ENCODE results near the gene HOXB6.

Gene HOXB6

DNA sequence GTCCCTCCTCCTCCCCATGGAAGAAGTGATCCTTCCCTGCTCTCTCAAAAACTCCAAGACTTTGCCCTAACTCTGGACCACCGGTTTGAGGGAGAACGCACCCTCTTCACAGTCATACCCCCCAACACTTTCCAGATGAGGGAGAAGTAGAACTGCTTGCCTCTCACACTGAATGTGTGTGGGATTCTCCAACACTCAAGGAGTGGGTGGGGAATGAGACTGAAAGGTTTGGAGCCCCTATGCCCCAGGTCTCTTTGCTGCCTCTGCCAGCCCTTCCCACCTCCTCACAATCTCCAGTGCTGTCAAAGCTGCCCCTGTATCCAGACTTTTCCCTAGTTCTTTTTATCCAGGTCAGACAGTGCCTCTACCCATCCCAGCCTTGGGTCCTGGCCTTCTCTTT is 38.1 kb downstream of the HOXB6 start:
- DNase-seq, result no peak

GRCh38 chr17:48565925-48566710 is 38.7 kb downstream of the HOXB6 start:
- no peak for DNase-seq

DNA sequence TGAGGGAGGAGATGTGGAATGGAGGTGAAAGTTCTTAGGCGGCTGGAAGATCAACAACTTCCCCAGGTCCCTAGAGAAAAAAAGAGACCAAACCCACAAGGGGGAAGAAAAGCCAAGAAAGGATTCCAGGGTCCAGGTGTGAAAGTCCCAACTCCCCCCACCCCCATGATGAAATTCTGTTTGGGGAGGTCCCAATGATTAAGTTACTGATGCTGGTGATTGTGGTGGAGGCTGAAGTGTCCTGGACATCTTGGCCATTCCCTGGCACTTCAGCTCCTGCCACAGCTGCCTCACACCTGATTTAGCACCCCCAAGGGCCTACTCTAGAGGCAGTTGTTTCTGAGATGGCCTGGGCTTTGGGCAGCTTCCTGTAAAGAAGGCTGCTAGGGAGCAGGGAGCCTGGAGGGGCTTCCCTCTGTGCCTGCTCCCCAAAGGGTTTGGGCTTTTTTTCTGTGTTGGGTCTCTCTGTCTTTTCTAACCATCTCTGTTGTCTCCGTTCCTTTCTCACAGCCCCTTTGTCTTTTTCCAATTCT is 39.7 kb downstream of the HOXB6 start:
- DNase-seq, result no peak

- DNase-seq, result no peak
These were observed 40.4 kb downstream of the HOXB6 start for GRCh38 chr17:48564188-48565021.

- no peak for DNase-seq
These were observed 41.0 kb downstream of the HOXB6 start for GRCh38 chr17:48563867-48564187.

- DNase-seq, result peak; percentile 69
These were observed 41.4 kb downstream of the HOXB6 start for GRCh38 chr17:48563385-48563838.

- DNase-seq, result no peak
These were observed 41.9 kb downstream of the HOXB6 start for GRCh38 chr17:48562934-48563333.

DNA sequence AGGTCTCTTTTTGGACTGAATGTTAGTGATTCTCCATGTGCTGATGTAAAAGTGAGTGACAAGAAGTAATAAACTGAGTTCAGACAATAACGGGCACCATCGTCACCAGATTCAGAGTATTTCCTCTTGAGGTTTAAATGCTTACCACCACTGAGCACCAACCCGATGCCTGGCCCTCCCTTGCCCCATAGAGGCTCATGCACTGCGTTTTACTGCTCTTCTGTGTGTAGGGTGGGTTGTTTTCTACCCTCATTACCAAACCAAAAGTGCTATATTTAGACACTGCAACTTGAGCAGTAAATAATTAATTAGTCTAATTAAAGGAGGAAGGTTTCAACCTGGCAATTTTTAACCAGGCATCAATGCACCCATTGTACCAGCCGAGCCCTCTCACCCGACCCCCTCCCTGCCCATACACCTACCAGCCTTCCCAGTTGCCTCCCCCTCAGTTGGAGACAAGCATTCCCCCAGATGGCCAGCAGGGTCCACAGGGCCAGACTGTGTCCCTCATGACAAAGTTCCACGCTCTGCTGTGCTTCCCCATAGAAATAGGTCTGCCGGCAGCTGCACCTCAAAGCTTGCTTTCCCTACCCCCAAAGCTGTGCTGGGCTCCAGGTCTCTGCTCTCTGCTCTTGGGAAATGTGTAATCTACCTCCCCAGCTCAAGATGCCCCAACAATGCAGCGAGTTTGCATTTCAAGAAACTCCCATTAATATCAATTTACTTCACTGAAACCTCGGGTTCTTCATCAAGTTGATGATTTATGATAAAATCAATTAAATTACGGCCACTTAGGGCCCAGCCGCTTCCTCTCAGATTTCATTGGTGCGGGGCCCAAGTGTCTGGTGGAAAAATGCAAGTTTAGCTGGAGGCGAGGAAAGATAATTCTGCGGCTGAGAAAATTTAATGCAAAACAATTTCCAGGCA is 42.6 kb downstream of the HOXB6 start:
- no peak for DNase-seq

- no peak for DNase-seq
These were observed 44.7 kb downstream of the HOXB6 start for GRCh38 chr17:48559840-48560817.

- DNase-seq, result no peak
These were observed 45.5 kb downstream of the HOXB6 start for GRCh38 chr17:48559122-48559839.

GRCh38 chr17:48558831-48559121 is 46.0 kb downstream of the HOXB6 start:
- no peak for DNase-seq

DNA sequence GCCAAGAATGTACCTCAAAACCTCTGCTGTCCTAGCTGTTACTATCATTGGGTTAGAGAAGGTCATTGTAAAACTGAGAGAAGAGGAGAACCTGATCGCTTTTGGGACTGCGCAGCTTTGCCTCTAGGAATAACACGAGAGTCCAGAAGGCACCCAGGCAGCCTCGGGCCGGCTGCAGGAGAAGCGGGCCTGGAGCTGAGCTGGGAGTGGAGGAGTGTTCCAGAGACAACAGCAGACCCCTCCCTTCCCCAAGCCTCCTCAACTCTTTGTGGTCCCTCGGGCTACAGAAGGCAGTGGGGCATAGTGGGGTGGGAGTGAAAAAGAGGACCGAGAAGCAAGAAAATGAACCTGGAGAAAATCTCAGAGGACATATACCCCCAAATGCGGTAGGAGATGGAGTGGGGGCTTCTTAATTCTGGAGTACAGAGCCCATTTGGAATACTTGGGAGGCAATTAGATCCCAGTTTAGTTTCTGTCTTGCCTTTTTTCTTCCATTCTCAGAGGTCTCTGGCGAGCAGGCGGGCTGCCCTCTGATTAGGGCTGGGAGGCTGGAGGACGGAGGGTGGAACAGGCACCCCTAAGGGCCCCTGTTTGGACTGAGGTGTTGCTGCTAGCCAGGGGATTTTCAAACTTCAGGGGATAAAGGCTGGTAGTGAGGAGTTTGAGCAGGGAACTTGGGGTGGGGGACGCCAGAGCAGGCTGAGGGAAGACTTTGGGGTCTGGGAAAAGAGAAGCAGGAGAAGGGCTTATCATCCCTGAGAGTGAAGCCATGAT is 46.5 kb downstream of the HOXB6 start:
- DNase-seq, result peak; percentile 51

DNA sequence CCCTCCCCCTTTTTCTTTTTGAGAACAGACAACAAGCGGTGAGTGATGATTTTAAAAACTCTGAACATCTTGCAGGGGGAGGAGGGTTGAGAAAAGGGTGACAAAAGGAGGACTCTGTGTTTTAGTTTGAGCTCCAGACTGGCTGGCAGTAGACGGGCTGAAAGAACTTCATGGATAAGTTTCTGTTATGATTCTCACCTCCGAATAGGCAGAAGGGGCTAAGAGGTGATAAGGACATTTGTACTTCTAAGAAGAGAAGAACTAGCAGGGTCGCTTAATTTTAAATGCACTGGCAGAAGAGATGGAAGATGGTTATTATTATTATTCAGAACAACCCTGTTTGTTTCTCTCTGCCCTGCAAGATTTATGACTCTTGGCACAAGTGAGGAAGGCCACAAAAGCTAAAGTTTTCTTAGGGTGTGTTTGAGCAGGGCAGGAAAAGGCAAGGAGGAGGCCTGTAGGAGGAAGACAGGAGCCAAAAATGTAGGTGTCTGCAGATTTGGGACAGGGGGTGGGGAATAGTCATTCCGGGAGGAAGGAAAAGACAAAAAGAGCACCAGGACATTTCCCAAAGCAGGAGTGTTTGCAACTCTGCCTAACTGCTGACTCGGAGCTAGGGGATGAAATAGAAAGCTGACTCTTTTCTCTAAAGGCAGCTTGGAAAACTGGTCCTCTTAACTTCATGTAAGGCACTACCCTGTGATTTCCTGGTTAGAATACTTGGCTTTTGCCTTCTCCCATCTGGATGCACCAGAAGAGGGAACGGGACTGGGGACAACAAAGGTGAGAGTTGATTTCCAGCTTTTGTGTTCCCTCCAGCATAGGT is 48.0 kb downstream of the HOXB6 start:
- DNase-seq, result peak; percentile 66

DNA sequence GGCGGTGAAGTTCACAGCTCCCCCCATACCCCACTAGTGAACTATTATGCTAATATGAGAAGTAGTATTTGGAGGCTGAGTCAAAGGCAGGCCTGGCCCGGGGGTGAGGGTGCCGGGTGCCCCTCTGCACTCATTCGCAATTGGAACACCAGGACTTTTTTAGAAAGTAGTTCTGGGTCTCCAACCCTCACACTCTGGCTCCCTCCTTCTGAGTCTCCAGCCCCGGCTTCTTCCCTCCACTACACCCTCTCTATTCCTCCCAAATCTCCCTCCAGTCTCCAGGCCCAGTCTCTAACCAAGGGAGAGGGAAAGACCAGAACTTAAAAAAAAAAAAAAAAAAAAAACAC is 48.6 kb downstream of the HOXB6 start:
- DNase-seq, result no peak

DNA sequence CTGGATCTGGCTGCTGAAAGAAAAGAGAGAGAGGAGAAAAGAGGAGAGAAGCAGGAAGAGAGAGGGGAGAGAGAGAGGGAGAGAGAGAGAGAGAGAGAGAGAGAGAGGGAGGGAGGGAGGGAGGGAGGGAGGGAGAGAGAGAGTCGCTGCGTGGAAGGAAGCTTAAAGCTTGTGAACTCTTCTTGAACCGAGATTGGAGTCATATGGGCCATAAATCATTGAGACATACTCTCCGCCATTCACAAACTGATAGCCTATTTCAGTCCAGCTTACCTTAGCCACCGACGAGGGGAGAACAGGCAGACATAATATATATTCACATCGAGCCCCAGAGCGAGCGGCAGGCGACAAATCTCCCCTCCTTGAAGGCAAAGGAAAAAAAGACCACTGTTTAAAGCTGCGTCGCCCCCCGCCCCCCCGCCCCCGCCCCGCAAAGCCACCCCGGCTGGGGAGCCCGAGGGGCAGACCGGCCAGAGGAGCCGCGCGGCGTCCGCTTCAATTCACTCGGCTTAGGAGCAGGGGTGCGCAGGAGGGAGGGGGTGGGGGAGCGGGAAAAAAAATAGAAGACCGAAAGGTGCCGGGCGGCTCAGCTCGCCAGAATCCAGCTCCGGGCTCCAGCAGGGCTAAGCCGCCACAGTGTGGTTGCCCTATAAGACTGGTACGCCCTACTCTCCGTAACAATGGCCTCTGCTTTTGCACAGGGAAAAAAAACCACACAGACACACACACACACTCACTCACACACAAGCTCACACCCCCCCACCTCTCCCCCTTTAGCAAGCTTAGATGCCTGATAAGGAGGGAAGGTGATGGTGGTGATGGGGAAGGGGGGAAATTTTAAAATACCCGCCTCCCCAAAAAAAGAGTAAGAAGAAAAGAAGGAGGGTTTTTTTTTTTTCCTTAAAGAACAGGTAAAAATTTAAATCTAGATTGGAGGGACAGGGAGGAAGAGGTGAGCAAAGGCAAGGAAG is 49.2 kb downstream of the HOXB6 start:
- peak; percentile 75 for DNase-seq

- DNase-seq, result peak; percentile 78
These were observed 50.2 kb downstream of the HOXB6 start for GRCh38 chr17:48554412-48555257.

DNA sequence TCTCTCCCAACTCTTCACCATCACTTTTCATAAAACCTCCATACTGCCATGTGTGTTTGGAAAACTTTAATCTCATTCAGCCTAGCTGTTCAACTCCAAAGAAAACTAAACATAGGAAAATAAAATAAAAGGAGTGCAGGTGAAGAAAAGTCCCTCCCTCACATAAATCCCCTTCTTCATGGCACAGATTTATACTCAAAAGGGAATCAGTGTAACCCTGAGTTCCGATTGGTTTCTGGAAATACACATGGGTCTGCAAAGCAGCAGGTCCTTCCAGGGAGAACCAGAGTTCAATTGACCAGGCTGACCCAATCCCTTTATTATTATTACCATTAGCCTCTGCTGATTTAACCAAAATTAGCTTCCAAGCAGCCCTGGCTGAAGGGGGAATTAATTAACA is 51.0 kb downstream of the HOXB6 start:
- DNase-seq, result peak; percentile 59
